GM21619 (cell line): Measurements from ENCODE around the gene ACOT7.

Experiments
- ATAC-seq: cut with Tn5 transposase; IDR thresholded peaks from one replicate; pipeline ENCODE4 v1.9.1; 2021; ENCODE audit not compliant: unreplicated experiment

Gene ACOT7

DNA sequence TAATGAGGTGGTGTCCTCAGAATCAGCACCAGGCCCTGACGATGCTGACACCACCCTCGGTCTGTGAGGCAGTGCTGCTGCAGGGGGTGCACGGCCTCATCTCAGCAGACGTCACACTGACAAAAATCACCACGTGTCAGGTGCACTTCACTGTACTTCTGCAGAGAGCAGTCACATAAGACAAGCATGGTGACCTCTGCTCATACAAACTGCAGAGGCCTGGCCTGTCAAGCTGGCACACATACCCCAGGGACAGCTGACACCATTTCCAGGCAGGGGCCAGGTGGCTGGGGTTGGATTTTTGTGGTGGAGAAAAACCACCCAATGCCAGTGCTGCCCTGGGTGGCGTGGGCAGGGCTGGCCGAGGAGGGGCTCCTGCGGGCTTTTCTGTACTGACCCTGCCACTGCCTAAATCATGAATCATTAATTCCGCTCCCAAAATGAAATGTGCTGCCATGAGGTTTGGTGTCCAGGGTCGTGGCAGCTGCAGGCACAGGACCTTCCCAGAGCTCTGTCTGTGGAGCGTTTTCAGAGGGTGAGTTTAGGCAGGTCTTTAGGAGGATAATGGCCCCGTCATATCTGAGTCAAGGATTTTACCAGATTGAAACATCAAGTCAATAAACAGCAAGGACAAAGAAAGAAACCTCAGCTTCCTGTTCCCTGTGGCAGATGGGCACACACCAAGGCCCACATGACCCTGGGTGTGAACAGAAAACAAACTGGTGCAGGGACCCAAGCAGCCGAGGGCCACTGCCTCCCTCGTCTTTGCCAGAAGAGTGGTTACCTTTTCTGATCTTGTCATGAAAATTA is 99.3 kb downstream of the ACOT7 start:
- no peak for ATAC-seq

- no peak for ATAC-seq
Observed at GRCh38 chr1:6292102-6292501, 101.5 kb downstream of the ACOT7 start.

DNA sequence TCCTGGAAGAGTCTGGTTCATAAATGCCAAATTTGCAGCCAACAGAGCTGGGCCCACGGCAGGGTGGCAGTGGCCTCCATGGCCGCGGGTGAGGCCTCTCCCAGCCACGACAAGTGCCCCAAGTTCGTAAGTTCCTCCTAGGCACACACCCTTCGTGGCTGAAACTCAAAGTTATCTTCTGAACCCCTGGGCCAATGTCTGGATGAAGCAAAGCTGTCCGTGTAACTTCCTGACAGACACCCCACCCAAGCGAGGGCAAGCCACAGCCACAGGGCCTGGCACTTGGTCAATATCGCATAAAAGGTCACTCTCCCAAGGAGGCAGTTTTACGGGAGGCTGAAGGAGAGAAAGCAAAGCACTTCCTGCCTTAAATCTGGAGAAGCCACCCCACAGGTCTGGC is 104.9 kb downstream of the ACOT7 start:
- ATAC-seq: no peak

GRCh38 chr1:6288026-6288425 is 105.5 kb downstream of the ACOT7 start:
- no peak for ATAC-seq

DNA sequence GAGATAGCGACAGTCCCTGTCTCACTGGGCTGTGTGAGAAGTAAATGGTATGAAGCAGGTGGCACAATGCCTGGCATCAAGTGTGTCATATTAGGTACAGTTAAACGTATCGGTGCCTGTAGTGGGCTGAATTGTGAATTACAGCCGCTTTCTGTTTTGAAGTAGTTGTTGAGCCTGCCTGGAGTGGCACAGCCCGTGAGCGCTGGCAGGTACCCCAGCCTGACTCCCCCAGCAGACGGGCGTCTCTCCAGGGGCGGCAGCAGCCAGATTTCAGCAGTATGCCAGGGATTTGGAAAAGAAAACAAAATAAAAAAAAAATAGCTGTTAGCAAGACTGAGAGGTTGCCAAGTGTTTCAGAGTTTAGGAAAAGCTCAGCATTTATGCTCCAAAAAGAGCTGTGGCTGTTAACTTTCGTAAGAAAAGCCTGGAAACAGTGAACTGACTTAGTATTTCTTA is 106.1 kb downstream of the ACOT7 start:
- ATAC-seq: no peak

DNA sequence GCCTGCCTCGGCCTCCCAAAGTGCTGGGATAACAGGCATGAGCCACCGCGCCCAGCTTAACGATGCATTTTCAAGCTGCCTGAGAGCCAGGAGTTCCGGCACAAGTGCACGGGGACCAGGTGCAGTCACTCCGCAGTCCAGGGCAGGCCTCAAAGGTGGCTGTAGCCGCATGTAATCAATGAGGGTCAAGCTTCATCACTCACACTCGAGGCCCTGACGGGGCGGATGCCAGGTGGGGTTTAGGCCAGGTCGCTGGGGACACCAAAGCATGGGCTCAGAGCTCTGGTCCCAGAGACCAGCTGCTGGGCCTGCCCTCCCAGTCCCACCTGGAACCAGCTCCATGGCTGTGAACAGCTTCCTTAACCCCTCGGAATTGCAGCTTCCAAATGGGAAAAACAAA is 106.5 kb downstream of the ACOT7 start:
- ATAC-seq: no peak

GRCh38 chr1:6286266-6286665 is 107.3 kb downstream of the ACOT7 start:
- ATAC-seq: no peak

GRCh38 chr1:6285336-6285735 is 108.2 kb downstream of the ACOT7 start:
- ATAC-seq: no peak

DNA sequence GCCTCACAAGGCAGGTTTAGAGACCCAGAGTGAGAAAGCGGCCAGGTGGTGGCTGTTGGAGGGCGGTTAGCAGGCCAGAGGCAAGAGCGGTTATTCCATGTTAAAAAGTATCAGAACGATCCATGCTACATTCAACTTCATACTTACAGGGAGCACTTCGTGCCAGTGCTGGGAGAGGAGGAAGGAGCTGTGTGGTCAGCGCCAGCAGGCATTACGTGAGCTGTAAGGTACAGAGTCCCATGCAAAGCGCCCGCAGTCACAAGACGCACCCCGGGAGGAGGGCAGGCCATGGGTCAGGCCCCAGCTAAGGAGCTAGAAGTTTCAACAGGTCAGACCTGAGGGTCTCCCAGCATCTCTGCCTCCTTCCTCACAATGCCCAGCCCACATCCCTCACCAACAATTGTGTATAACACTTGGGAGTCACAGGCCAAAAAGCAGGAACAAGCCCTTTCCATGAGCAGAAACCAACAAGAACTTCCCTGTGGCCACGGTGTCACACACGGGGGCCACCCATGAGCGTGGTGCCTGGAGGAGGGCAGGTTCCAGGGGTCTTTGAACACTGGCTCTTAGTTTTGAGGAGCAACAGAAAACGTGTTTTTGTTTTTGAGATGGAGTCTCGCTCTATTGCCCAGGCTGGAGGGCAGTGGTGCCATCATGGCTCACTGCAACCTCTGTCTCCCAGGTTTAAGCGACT is 110.8 kb downstream of the ACOT7 start:
- no peak for ATAC-seq

- no peak for ATAC-seq
Observed at GRCh38 chr1:6281511-6282402, 111.8 kb downstream of the ACOT7 start.

DNA sequence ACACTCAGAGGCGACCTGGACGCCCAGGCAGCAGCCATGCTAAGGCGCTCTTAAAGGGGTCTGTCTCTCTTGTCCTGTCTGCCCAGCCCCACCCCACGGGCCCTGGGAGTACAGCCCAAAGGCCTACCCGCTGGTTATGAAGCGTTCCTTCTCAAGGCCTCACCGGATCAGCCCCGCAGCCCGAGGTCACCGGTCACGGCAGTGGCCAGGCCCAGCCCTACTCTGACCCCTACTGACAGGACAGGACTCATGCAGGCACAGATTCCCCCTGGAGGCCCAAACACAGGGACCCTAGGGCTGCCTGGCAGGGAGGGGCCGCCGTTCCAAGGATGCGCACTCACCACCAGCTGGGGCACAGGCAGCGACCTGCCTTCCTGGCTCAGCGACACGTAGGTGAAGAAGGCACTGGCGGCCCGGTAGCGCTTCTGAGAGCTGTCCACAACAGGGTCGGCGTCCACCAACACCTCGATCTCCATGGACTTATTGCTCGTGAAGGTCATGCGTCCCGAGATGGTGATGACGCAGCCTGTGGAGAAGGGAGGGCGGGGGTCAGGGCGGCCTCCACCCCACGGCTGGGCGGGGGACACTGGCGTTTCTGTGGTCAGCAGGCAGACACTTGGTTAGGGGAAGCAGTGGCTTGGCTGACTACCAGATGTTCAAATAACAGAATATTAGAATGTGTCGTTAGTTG is 112.7 kb downstream of the ACOT7 start:
- no peak for ATAC-seq

GRCh38 chr1:6279613-6280383 is 113.8 kb downstream of the ACOT7 start:
- no peak for ATAC-seq

DNA sequence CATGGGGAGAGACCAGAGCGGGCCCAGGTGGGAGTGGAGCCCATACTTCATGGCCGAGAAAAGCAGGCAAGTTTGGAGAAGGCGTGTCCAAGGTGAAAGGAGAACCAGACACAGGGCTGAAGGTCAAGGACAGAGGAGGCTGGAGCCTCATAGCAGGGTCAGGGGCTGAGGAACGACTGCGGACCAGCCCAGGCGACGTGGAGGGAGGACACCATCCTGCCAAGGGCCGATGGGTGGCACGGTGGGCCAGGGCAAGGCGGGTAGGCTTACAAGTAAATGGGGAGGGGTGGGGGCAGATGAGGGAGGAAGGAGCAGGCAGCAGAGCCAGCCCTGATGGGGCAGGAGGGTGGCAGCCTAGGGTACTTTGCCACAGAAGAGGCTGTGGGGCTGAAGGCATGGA is 114.5 kb downstream of the ACOT7 start:
- no peak for ATAC-seq

DNA sequence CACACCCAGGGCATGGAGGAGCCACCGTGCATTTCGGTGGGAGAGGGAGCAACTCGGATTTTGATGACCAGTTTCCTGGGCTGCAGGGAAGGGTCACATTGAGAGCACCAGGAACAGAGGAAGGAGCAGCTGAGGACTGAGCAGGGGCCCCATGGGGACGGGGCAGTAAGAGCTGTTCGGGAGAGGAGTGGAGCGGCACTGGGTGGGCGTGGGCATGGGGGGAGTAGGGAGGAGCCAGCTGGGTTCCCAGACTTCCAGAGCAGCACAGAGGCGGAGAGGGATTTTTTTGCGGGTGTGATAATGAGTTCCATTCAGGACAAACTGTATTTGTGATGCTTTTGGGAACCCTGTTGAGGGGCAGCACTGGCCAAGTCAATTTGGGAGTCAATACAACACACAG is 115.3 kb downstream of the ACOT7 start:
- ATAC-seq: no peak

DNA sequence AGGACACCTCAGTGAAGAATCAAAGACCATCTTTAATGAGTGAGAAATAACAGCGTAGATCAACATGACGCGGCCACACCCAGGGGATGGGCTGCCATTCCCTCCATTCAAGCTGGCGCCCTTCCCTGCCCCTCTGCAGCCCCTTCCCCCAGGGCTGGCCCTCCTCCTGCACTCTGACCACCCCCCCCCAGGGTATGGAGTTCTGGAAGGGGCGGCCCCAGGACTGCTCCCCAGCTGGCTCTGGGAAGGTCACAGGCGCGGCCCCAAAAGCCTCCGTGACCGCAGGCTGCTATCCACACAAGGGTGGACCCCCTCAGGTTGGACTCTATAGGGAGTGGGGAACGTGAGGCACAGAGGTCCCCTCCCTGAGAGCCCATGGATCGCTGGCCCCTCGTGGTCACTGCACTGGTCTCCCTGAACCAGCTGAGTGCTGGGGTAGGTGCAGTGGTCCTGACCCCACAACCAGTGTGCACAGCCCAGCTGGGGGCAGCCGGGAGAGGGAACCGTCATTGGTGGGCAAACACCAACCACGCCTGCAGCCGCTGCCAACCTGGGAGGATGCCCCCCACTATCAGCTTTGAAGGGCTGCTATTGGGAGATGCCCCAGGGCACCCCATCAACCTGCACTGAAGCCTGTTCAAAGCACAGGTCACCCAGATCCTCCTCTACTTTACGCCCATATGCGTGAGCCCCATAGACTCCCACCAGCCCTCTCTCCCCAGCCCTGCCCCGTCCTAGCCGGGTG is 116.6 kb downstream of the ACOT7 start:
- ATAC-seq: no peak

DNA sequence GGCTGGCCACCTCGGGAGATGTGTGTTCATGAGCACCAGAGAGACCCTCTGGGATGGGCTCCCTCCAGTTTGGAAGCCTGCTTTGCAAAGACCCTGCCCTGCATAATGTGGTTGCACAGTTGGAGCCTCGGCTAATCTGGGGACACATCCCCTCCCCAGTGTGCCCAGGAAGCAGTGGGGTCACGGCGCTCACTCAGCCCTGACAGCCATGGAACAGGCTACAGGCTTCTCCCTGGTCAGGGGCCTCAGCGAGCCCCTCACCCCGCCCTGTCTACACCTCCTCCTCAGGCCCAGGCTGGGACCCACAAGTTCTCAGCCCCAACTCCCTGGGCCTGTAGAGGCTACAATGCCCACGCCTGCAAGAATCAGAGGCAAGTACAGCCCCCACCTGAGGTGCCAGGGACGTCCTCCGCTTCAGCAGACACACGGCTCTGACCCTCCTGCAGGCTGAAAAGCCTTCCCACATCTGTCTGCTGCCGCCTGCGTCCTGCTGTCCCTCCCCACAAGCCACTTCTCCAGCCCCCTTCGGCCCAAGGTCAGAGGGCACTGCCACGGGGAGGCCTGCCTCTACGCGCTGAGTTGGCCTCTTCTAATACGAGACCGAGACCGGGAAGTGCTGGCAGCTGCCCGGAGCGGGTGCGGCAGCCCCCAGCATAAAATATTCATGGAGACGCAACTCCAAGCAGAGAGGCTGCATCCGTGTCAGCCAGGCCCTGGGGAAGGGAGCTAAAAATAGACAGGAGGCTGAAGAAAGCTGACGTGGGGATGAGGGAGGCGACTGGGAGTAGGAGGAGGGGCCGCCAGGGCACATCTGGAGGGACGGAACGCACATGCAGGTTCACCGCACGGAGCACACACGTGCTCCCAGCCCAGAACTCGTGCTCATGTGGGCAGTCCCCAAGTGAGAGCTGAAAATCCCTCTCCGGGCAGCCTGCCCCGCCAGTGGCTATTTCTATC is 117.5 kb downstream of the ACOT7 start:
- no peak for ATAC-seq

- no peak for ATAC-seq
Observed at GRCh38 chr1:6274622-6275139, 118.9 kb downstream of the ACOT7 start.

DNA sequence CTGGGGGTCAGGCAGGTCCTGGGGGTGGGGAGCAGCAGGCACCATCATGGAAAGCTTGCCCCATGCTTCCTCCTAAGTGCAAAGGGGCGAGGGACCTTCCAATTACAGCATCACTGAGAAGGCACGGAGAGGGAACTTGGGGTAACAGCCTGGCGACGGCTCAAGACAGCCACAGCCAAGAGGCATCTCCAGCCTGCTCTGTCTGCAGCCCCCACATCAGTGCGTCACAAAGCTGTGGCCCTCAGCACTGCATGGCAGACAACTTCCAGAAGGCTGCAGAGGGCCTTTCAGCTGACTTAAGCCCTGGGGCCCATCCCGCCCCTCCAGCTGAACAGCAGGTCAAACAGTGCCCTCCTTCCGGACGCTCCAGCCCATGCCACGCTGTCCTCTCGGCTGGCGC is 119.5 kb downstream of the ACOT7 start:
- ATAC-seq: no peak
